Stimulated activated naive CD8-positive, alpha-beta T cell treated with anti-CD3 and anti-CD28 coated beads, Interleukin-15, Interleukin-2, amounts not matched to agents 100 ng/mL and 50 ng/mL, for 24 hours (primary cell): ENCODE data around the gene KIZ.

Experiments
- H3K27ac Mint-ChIP-seq: one replicate; pipeline ENCODE4 v1.8.0; 2021; ENCODE audit warnings: mild to moderate bottlenecking, mixed read lengths
- H3K27me3 Mint-ChIP-seq: one replicate; pipeline ENCODE4 v1.8.0; 2021; ENCODE audit warnings: mixed read lengths
- H3K36me3 Mint-ChIP-seq: one replicate; pipeline ENCODE4 v1.8.0; 2021; ENCODE audit warnings: low read depth, mixed read lengths
- H3K4me1 Mint-ChIP-seq: one replicate; pipeline ENCODE4 v1.8.0; 2021; ENCODE audit warnings: low read depth, mixed read lengths
- H3K4me3 Mint-ChIP-seq: one replicate; pipeline ENCODE4 v1.8.0; 2021; ENCODE audit warnings: mild to moderate bottlenecking, mixed read lengths
- H3K9me3 Mint-ChIP-seq: one replicate; pipeline ENCODE4 v1.8.0; 2021; ENCODE audit warnings: mixed read lengths

KIZ gene

GRCh38 chr20:21258411-21258810 is 132.5 kb downstream of the KIZ start:
- no peaks in the 10 kb centered on the region for H3K36me3 Mint-ChIP-seq
- no peaks in the 10 kb centered on the region for H3K4me1 Mint-ChIP-seq
- no peaks in the 10 kb centered on the region for H3K9me3 Mint-ChIP-seq
- H3K4me3 Mint-ChIP-seq: no peak overlapping the region
- H3K27ac Mint-ChIP-seq: no peak overlapping the region
- peaks cover 11% of the 10 kb centered on the region for H3K27me3 Mint-ChIP-seq

GRCh38 chr20:21259346-21259745 is 133.5 kb downstream of the KIZ start:
- Mint-ChIP-seq H3K27me3 (peaks cover 15% of the 10 kb centered on the region), H3K4me3 (no peak overlapping the region)

GRCh38 chr20:21262812-21263211 is 136.9 kb downstream of the KIZ start:
- Mint-ChIP-seq H3K4me1 (no peaks in the 10 kb centered on the region), H3K27me3 (peaks cover 19% of the 10 kb centered on the region), H3K9me3 (no peaks in the 10 kb centered on the region), H3K4me3 (no peak overlapping the region), H3K27ac (no peak overlapping the region), H3K36me3 (no peaks in the 10 kb centered on the region)

More at GRCh38 chr20:21259346-21259745, 133.5 kb downstream of the KIZ start:
- no peak overlapping the region for H3K27ac Mint-ChIP-seq
- no peaks in the 10 kb centered on the region for H3K36me3 Mint-ChIP-seq
- H3K9me3 Mint-ChIP-seq: no peaks in the 10 kb centered on the region
- H3K4me1 Mint-ChIP-seq: no peaks in the 10 kb centered on the region

GRCh38 chr20:21265261-21266190 is 139.6 kb downstream of the KIZ start:
- Mint-ChIP-seq H3K36me3 (no peaks in the 10 kb centered on the region), H3K27me3 (peaks cover 19% of the 10 kb centered on the region), H3K4me1 (no peaks in the 10 kb centered on the region), H3K4me3 (no peak overlapping the region), H3K9me3 (no peaks in the 10 kb centered on the region), H3K27ac (no peak overlapping the region)

GRCh38 chr20:21266191-21266536 is 140.3 kb downstream of the KIZ start:
- Mint-ChIP-seq H3K4me3 (no peak overlapping the region), H3K4me1 (no peaks in the 10 kb centered on the region), H3K27me3 (peaks cover 19% of the 10 kb centered on the region), H3K9me3 (no peaks in the 10 kb centered on the region), H3K27ac (no peak overlapping the region), H3K36me3 (no peaks in the 10 kb centered on the region)

GRCh38 chr20:21269772-21270171 is 143.9 kb downstream of the KIZ start:
- H3K36me3 Mint-ChIP-seq: no peaks in the 10 kb centered on the region

GRCh38 chr20:21270806-21271205 is 144.9 kb downstream of the KIZ start:
- Mint-ChIP-seq H3K27ac (no peak overlapping the region), H3K9me3 (no peaks in the 10 kb centered on the region), H3K36me3 (no peaks in the 10 kb centered on the region), H3K4me3 (no peak overlapping the region), H3K4me1 (no peaks in the 10 kb centered on the region), H3K27me3 (peaks cover 20% of the 10 kb centered on the region)

More at GRCh38 chr20:21269772-21270171, 143.9 kb downstream of the KIZ start:
- Mint-ChIP-seq H3K9me3 (no peaks in the 10 kb centered on the region), H3K4me1 (no peaks in the 10 kb centered on the region), H3K27me3 (peaks cover 17% of the 10 kb centered on the region), H3K27ac (no peak overlapping the region), H3K4me3 (no peak overlapping the region)

- Mint-ChIP-seq H3K27me3 (peaks cover 20% of the 10 kb centered on the region), H3K4me3 (no peak overlapping the region)
Observed at GRCh38 chr20:21272279-21272678, 146.4 kb downstream of the KIZ start.

GRCh38 chr20:21272679-21273078 is 146.8 kb downstream of the KIZ start:
- Mint-ChIP-seq H3K4me1 (no peaks in the 10 kb centered on the region), H3K27ac (no peak overlapping the region), H3K4me3 (no peak overlapping the region), H3K27me3 (peaks cover 20% of the 10 kb centered on the region), H3K9me3 (no peaks in the 10 kb centered on the region), H3K36me3 (no peaks in the 10 kb centered on the region)

More at GRCh38 chr20:21272279-21272678, 146.4 kb downstream of the KIZ start:
- Mint-ChIP-seq H3K4me1 (no peaks in the 10 kb centered on the region), H3K27ac (no peak overlapping the region), H3K9me3 (no peaks in the 10 kb centered on the region), H3K36me3 (no peaks in the 10 kb centered on the region)

GRCh38 chr20:21273755-21274386 is 148.0 kb downstream of the KIZ start:
- no peaks in the 10 kb centered on the region for H3K9me3 Mint-ChIP-seq
- H3K27ac Mint-ChIP-seq: no peak overlapping the region
- H3K4me1 Mint-ChIP-seq: peaks cover 2% of the 10 kb centered on the region
- H3K27me3 Mint-ChIP-seq: peaks cover 24% of the 10 kb centered on the region
- H3K36me3 Mint-ChIP-seq: no peaks in the 10 kb centered on the region
- H3K4me3 Mint-ChIP-seq: no peak overlapping the region

GRCh38 chr20:21278829-21279228 is 152.9 kb downstream of the KIZ start:
- H3K27ac Mint-ChIP-seq: no peak overlapping the region
- peaks cover 33% of the 10 kb centered on the region for H3K27me3 Mint-ChIP-seq
- H3K4me3 Mint-ChIP-seq: no peak overlapping the region
- H3K4me1 Mint-ChIP-seq: peaks cover 12% of the 10 kb centered on the region
- H3K36me3 Mint-ChIP-seq: no peaks in the 10 kb centered on the region
- H3K9me3 Mint-ChIP-seq: no peaks in the 10 kb centered on the region

- no peak overlapping the region for H3K4me3 Mint-ChIP-seq
- peak overlapping the region; percentile 40 for H3K27ac Mint-ChIP-seq
Observed at GRCh38 chr20:21279706-21280521, 154.0 kb downstream of the KIZ start.

GRCh38 chr20:21280522-21281016 is 154.7 kb downstream of the KIZ start:
- H3K36me3 Mint-ChIP-seq: no peaks in the 10 kb centered on the region
- peaks cover 32% of the 10 kb centered on the region for H3K27me3 Mint-ChIP-seq
- H3K4me1 Mint-ChIP-seq: peaks cover 12% of the 10 kb centered on the region

More at GRCh38 chr20:21279706-21280521, 154.0 kb downstream of the KIZ start:
- Mint-ChIP-seq H3K36me3 (no peaks in the 10 kb centered on the region), H3K4me1 (peaks cover 12% of the 10 kb centered on the region), H3K9me3 (no peaks in the 10 kb centered on the region), H3K27me3 (peaks cover 31% of the 10 kb centered on the region)

GRCh38 chr20:21286775-21287174 is 160.9 kb downstream of the KIZ start:
- Mint-ChIP-seq H3K4me3 (no peak overlapping the region), H3K4me1 (no peaks in the 10 kb centered on the region), H3K27ac (no peak overlapping the region), H3K36me3 (no peaks in the 10 kb centered on the region), H3K9me3 (peaks cover 3% of the 10 kb centered on the region), H3K27me3 (peaks cover 52% of the 10 kb centered on the region)

More at GRCh38 chr20:21280522-21281016, 154.7 kb downstream of the KIZ start:
- no peaks in the 10 kb centered on the region for H3K9me3 Mint-ChIP-seq
- H3K27ac Mint-ChIP-seq: no peak overlapping the region
- no peak overlapping the region for H3K4me3 Mint-ChIP-seq
